Measurements from ENCODE around the gene ARHGEF6.

GRCh38 chrX:136735601-136736000 lies 45.1 kb downstream of the ARHGEF6 start:
- TF ChIP-seq CTCF (IDR thresholded peaks at IDR 0.05) (no peak), POLR2A (IDR thresholded peaks at IDR 0.05) (no peak)
